ENCODE results near the gene IZUMO3.

GRCh38 chr9:24509850-24510249 lies 35.8 kb downstream of the IZUMO3 start:
- TF ChIP-seq CTCF (IDR thresholded peaks at IDR 0.05): no peak
- no peak for TF ChIP-seq ZFX (IDR thresholded peaks at IDR 0.05; ENCODE audit: borderline replicate concordance)

Measured in 22Rv1 (cell line).